Stimulated activated CD4-positive, alpha-beta T cell treated with anti-CD3 and anti-CD28 coated beads, Interleukin-4, amount 100 ng/mL, for 48 hours (primary cell): ENCODE measurements around the gene MTCL1.

Source experiments
- DNase-seq, 2 donors: peaks; one replicate each; pipeline ENCODE4 v3.0.0-alpha.2; 2020; ENCODE audit warnings: low read depth in 2 of 2

MTCL1 gene

GRCh38 chr18:8863427-8863826 is 158.1 kb downstream of the MTCL1 start:
- DNase-seq, result no peak

- no peak for DNase-seq
These were observed 160.6 kb downstream of the MTCL1 start for GRCh38 chr18:8865934-8866333.

GRCh38 chr18:8866679-8867078 is 161.3 kb downstream of the MTCL1 start:
- DNase-seq, result no peak

- DNase-seq, result no peak
These were observed 162.9 kb downstream of the MTCL1 start for GRCh38 chr18:8868276-8868675.

- DNase-seq, result no peak
These were observed 163.5 kb downstream of the MTCL1 start for GRCh38 chr18:8868779-8869415.

- DNase-seq, result no peak
These were observed 164.3 kb downstream of the MTCL1 start for GRCh38 chr18:8869696-8870095.

GRCh38 chr18:8870528-8870927 is 165.2 kb downstream of the MTCL1 start:
- no peak for DNase-seq

- DNase-seq, result no peak
These were observed 166.1 kb downstream of the MTCL1 start for GRCh38 chr18:8871489-8871888.

GRCh38 chr18:8874872-8875271 is 169.5 kb downstream of the MTCL1 start:
- DNase-seq, result no peak

- no peak for DNase-seq
These were observed 171.5 kb downstream of the MTCL1 start for GRCh38 chr18:8876887-8877286.

GRCh38 chr18:8881103-8881502 is 175.7 kb downstream of the MTCL1 start:
- no peak for DNase-seq
